IPS-20b (cell line): ENCODE measurements around the gene TRERF1.

Experiments used
- H3K27ac ChIP-seq: one replicate; pipeline ENCODE4 v1.5.1; 2013; ENCODE audit warnings: low read length
- H3K27me3 ChIP-seq: 2 replicates; pipeline ENCODE4 v1.6.1; 2013; ENCODE audit warnings: mild to moderate bottlenecking, low read length, inconsistent platforms; ENCODE audit not compliant: insufficient read depth
- H3K36me3 ChIP-seq: 2 replicates; pipeline ENCODE4 v1.6.1; 2013; ENCODE audit warnings: low read depth, mild to moderate bottlenecking, inconsistent platforms, low read length, moderate library complexity; ENCODE audit not compliant: insufficient read depth
- H3K4me1 ChIP-seq: 2 replicates; pipeline ENCODE4 v1.6.1; 2013; ENCODE audit warnings: mild to moderate bottlenecking, control low read depth, inconsistent platforms, low read length, moderate library complexity; ENCODE audit not compliant: insufficient read depth
- H3K4me3 ChIP-seq: 2 replicates; pipeline ENCODE4 v1.5.1; 2013; ENCODE audit warnings: mild to moderate bottlenecking, low read length, inconsistent platforms
- H3K9ac ChIP-seq: 2 replicates; pipeline ENCODE4 v1.6.1; 2013; ENCODE audit warnings: low read depth, mild to moderate bottlenecking, inconsistent platforms, low read length, moderate library complexity
- H3K9me3 ChIP-seq: 2 replicates; pipeline ENCODE4 v1.6.1; 2013; ENCODE audit warnings: mild to moderate bottlenecking, low read depth, low read length, inconsistent platforms; ENCODE audit not compliant: insufficient read depth

Gene TRERF1

DNA sequence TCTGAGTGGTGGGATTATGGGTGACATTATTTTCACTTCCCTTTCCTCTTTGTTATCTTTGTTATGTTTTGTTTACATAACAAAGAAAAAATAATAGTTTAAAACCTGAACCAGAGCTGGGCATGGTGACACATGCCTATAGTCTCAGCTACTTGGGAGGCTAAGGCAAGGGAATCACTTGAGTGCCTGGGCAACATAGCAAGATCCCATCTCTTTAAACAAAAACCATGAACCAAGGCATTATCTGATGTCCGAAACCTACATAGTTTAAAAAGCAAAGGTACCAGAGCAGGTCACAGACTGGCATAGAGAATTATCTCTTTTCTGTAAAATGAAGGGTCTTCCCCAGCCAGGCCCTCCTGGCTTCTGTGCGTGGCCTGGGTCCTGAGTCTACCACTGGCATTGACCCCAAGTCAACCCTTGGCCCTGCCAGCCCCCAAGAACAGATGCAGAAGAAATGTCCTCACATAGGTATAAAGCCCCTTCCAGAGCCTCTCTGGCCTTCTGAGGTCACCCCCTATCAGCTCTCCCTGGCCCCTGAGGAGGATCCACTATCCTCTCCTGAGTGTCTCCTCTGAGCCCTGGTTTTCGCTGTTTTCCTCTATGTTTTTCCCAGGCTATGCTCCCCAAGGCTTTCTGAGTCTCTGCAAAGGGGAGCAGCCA lies 81.3 kb downstream of the TRERF1 start:
- Histone ChIP-seq H3K9ac (no peak overlapping the region), H3K27ac (no peak overlapping the region), H3K4me1 (0 out of 2 replicates have a peak, but pooled peaks cover 3% of the 10 kb centered on the region), H3K9me3 (no peaks in the 10 kb centered on the region), H3K27me3 (no peaks in the 10 kb centered on the region), H3K4me3 (no peak overlapping the region), H3K36me3 (no peaks in the 10 kb centered on the region)

DNA sequence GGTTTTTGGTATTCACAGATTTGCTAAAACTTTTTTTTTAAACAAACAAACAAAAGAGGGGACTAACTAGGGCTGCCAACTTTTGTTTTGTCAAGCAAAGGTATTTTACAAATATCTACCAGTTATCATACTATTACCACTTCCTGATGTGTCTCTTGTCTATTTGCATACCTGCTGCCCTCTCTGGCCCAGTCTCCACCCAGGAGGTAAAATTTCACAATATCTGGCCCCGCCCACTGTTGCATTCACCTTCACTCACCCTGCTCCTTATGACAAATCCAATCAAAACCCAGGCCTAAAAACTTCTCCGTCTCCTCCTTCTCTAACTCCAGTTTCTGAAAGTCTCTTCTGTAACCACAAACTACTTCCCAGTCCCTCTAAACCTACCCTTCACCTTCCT lies 82.2 kb downstream of the TRERF1 start:
- no peaks in the 10 kb centered on the region for H3K9me3 ChIP-seq
- H3K9ac ChIP-seq, result no peak overlapping the region
- H3K4me1 ChIP-seq, result 0 out of 2 replicates have a peak, but pooled peaks cover 3% of the 10 kb centered on the region
- no peaks in the 10 kb centered on the region for H3K36me3 ChIP-seq
- no peak overlapping the region for H3K4me3 ChIP-seq
- H3K27me3 ChIP-seq, result no peaks in the 10 kb centered on the region
- no peak overlapping the region for H3K27ac ChIP-seq

DNA sequence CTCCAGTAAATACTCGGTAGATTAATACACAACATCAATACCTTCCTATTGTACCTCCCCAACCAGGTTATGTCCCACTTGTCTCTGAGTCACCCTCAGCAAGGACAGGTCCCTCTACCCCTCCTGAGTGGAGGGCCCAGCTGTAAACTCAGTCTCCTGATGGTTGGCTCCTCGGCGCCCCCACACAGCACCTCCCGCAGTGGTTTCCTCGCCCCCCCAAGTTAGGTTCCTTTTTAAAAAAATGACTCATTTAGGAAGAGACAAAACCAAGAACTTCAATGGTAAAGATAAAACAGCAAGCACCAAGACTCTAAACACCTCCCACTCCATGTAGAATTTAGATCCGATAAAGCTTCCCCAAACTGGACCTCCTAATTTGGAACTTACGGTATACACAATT lies 83.5 kb downstream of the TRERF1 start:
- H3K9ac ChIP-seq, result no peak overlapping the region
- no peaks in the 10 kb centered on the region for H3K9me3 ChIP-seq
- H3K27me3 ChIP-seq, result no peaks in the 10 kb centered on the region
- no peaks in the 10 kb centered on the region for H3K36me3 ChIP-seq
- H3K27ac ChIP-seq, result no peak overlapping the region
- 0 out of 2 replicates have a peak, but pooled peaks cover 3% of the 10 kb centered on the region for H3K4me1 ChIP-seq
- H3K4me3 ChIP-seq, result no peak overlapping the region

DNA sequence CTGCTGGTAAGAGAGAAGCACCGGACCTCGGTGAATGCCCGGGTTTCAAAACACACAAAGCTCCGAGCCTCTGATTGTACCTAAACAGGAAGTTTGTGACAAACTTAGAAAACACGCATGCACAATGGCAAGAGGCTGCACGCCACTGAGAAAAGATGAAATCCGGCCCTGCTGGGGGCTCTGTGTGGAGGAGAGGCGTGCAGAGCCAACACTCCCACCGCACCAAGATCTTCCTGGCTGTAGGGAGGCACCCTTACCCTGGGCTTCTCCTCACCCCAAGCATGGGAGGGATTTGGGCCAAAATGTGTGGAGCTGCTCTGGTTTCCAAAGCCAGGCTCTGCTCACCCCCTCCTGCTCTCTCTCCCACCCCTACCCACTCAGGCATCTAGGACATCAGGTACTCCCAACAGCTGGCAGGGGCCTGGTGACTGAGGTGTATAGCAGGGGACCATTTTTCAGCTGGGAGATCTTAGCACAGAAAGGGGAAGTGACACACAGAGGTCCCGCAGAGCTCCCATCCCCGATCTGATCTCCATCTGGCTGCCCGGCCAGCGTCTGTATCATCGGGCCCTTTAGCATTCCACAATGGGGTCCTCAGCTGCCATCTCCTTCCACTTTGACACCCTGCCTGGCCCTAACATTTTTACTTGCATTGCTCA lies 84.2 kb downstream of the TRERF1 start:
- Histone ChIP-seq H3K9ac (no peak overlapping the region), H3K27ac (no peak overlapping the region), H3K36me3 (no peaks in the 10 kb centered on the region), H3K27me3 (no peaks in the 10 kb centered on the region), H3K4me3 (no peak overlapping the region), H3K4me1 (0 out of 2 replicates have a peak, but pooled peaks cover 3% of the 10 kb centered on the region), H3K9me3 (no peaks in the 10 kb centered on the region)

GRCh38 chr6:42366999-42367352 lies 84.8 kb downstream of the TRERF1 start:
- H3K4me3 ChIP-seq, result no peak overlapping the region
- no peaks in the 10 kb centered on the region; the same call in 1 of the 2 replicates for H3K36me3 ChIP-seq
- no peaks in the 10 kb centered on the region for H3K27me3 ChIP-seq
- no peaks in the 10 kb centered on the region for H3K9me3 ChIP-seq
- no peak overlapping the region for H3K27ac ChIP-seq
- H3K4me1 ChIP-seq, result 0 out of 2 replicates have a peak, but pooled peaks cover 3% of the 10 kb centered on the region
- H3K9ac ChIP-seq, result no peak overlapping the region

GRCh38 chr6:42366011-42366705 lies 85.6 kb downstream of the TRERF1 start:
- Histone ChIP-seq H3K36me3 (no peaks in the 10 kb centered on the region; the same call in 1 of the 2 replicates), H3K4me1 (0 out of 2 replicates have a peak, but pooled peaks cover 3% of the 10 kb centered on the region), H3K9me3 (no peaks in the 10 kb centered on the region), H3K27me3 (no peaks in the 10 kb centered on the region), H3K27ac (no peak overlapping the region), H3K9ac (no peak overlapping the region), H3K4me3 (no peak overlapping the region)

DNA sequence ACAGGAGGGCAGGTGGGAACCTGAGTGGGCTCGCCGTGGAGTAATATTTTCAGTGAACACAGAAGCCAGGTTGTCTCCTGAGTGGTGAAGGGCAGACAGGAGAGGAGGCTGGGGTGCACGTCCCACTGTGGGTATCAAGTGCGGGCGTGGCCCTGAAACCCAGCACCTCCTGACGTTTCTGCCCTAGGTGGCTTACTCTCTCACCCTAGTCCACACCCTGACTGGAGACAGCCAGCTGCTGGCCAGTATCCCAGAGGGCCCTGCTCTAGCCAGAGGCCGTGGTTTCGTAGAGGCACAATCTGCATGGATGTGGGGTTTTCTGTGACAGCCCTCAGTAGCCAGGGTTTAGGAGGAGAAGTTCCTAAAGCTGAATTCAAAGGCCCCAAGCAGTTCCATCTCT lies 86.7 kb downstream of the TRERF1 start:
- Histone ChIP-seq H3K9ac (no peak overlapping the region), H3K36me3 (no peaks in the 10 kb centered on the region; the same call in 1 of the 2 replicates), H3K27me3 (no peaks in the 10 kb centered on the region), H3K27ac (no peak overlapping the region), H3K4me1 (0 out of 2 replicates have a peak, but pooled peaks cover 3% of the 10 kb centered on the region), H3K9me3 (no peaks in the 10 kb centered on the region), H3K4me3 (no peak overlapping the region)

DNA sequence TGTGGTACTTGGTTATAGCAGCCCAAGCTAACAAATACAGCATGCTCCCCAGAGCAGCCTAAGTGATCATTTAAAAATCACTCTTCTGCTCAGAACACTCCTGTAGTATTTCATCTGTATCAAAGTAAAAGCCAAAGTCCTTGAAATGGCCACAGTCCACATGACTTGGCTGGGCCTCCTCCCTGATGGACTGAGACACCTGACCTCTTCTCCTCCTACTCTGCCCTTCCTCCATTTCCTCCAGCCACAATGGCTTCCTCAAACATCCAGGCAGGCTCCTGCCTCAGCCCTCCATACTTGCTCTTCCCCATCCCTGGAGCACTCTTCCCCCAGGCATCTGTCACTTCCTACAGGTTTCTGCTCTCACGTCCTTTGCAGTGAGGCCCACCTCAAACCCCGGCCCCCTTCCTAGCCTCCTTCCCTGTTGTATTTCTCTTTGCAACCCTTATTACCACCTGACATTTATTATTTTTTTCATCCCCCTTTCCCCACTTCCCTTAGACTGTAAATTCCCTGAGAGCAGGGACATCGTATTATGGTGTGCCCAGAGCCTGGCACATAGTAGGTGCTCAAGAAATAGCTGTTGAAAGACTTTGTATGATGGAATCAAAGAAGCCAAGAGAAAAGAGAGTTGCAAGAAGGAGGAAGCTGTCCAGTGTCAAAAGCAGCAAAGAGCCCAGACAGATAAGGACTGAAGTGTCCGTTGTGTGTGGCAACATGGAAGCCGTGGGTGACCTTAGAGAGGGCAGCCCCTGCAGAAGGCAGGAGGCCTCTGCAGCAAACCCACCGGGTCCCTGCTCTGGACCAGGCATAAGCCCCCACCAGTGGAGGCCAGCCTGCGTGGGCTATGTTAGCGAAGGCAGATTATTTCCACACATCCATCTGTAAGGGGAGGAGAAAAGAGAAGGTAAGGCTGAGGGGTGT lies 87.5 kb downstream of the TRERF1 start:
- no peaks in the 10 kb centered on the region for H3K27me3 ChIP-seq
- no peak overlapping the region for H3K9ac ChIP-seq
- no peaks in the 10 kb centered on the region for H3K9me3 ChIP-seq
- no peak overlapping the region for H3K27ac ChIP-seq
- 0 out of 2 replicates have a peak, but pooled peaks cover 3% of the 10 kb centered on the region for H3K4me1 ChIP-seq
- no peak overlapping the region for H3K4me3 ChIP-seq
- no peaks in the 10 kb centered on the region; the same call in 1 of the 2 replicates for H3K36me3 ChIP-seq

- H3K4me1 ChIP-seq, result no peaks in the 10 kb centered on the region
- no peak overlapping the region for H3K4me3 ChIP-seq
- H3K9ac ChIP-seq, result no peak overlapping the region
- H3K27ac ChIP-seq, result no peak overlapping the region
- H3K36me3 ChIP-seq, result no peaks in the 10 kb centered on the region; the same call in 1 of the 2 replicates
- no peaks in the 10 kb centered on the region for H3K27me3 ChIP-seq
- H3K9me3 ChIP-seq, result no peaks in the 10 kb centered on the region
Measured at GRCh38 chr6:42361036-42361435, 90.7 kb downstream of the TRERF1 start.

- Histone ChIP-seq H3K36me3 (no peaks in the 10 kb centered on the region; the same call in 1 of the 2 replicates), H3K4me1 (no peaks in the 10 kb centered on the region), H3K9me3 (no peaks in the 10 kb centered on the region), H3K4me3 (no peak overlapping the region), H3K9ac (no peak overlapping the region), H3K27me3 (no peaks in the 10 kb centered on the region), H3K27ac (no peak overlapping the region)
Measured at GRCh38 chr6:42359021-42359420, 92.7 kb downstream of the TRERF1 start.

- H3K4me3 ChIP-seq, result no peak overlapping the region
- no peaks in the 10 kb centered on the region for H3K27me3 ChIP-seq
- no peaks in the 10 kb centered on the region for H3K4me1 ChIP-seq
- no peak overlapping the region for H3K27ac ChIP-seq
- H3K36me3 ChIP-seq, result no peaks in the 10 kb centered on the region
- H3K9ac ChIP-seq, result no peak overlapping the region
- no peaks in the 10 kb centered on the region for H3K9me3 ChIP-seq
Measured at GRCh38 chr6:42355416-42355815, 96.3 kb downstream of the TRERF1 start.
